Measurements from ENCODE around the gene PDE2A. TPM values are rescaled to one million over a fixed set of nuclear protein-coding genes. Genes with fewer than 3 reads are reported as not detected.

PDE2A gene
- total RNA-seq, 4 donors from 2014 or later: 40.6 to 68.8 (median 47.6) TPM

GRCh38 chr11:72586321-72587090 is 87.7 kb downstream of the PDE2A start:
- no peak for DNase-seq (ENCODE audit: extremely low spot score)
- H3K4me3 ChIP-seq: no peak overlapping the region
- TF ChIP-seq POLR2A (IDR thresholded peaks at IDR 0.05; ENCODE audit: low read depth): no peak
- no peak for TF ChIP-seq CTCF (IDR thresholded peaks at IDR 0.05)
- TF ChIP-seq POLR2AphosphoS5 (IDR thresholded peaks at IDR 0.05): no peak
- no peak for TF ChIP-seq EP300 (IDR thresholded peaks at IDR 0.05)
- no peak overlapping the region for H3K27ac ChIP-seq (replicated peaks in 1 of 4)
- 91% methylated on average over 6 of the region's 7 CpGs for WGBS
- H3K36me3 ChIP-seq: peaks cover 0 to 66% (median 33%) of the 10 kb centered on the region in 4 donors
- no peaks in the 10 kb centered on the region for H3K9me3 ChIP-seq
- peaks cover 18 to 36% (median 27%) of the 10 kb centered on the region in 4 donors for H3K4me1 ChIP-seq
- peaks cover 0 to 47% (median 10%) of the 10 kb centered on the region in 4 donors for H3K27me3 ChIP-seq
- intact Hi-C loops (cut with DNase I): loop anchor here (2.0 kb wide), 1 partner anchor 58 kb away; no protein-coding TSS in a partner anchor

- peaks cover 0 to 40% (median 9%) of the 10 kb centered on the region in 4 donors for H3K27me3 ChIP-seq
- H3K27ac ChIP-seq (replicated peaks in 1 of 4): no peak overlapping the region
- H3K36me3 ChIP-seq: peaks cover under 1 to 73% (median 39%) of the 10 kb centered on the region in 4 donors
- WGBS: 10% methylated on average over 12 of the region's 15 CpGs
- H3K9me3 ChIP-seq: no peaks in the 10 kb centered on the region
- no peak for DNase-seq (ENCODE audit: extremely low spot score)
- intact Hi-C loops (cut with DNase I): loop anchor here (2.0 kb wide), 1 partner anchor 59 kb away; no protein-coding TSS in a partner anchor
- H3K4me1 ChIP-seq: peaks cover 18 to 36% (median 27%) of the 10 kb centered on the region in 4 donors
- H3K4me3 ChIP-seq: no peak overlapping the region
- TF ChIP-seq POLR2AphosphoS5 (IDR thresholded peaks at IDR 0.05) (peak in 1 of 2 donors; percentile 27), CTCF (IDR thresholded peaks at IDR 0.05) (peak in 2 of 3 experiments; percentile 90 to 92), POLR2A (IDR thresholded peaks at IDR 0.05; ENCODE audit: low read depth) (no peak)
These were observed 88.4 kb downstream of the PDE2A start for GRCh38 chr11:72585762-72586311.

GRCh38 chr11:72584939-72585597 is 89.2 kb downstream of the PDE2A start:
- intact Hi-C loops (cut with DNase I): no loop called here
- peaks cover 0 to 32% (median 2%) of the 10 kb centered on the region in 4 donors for H3K27me3 ChIP-seq
- peak overlapping the region in 3 of 4 donors; percentile 15 to 27 (median 18) for H3K4me3 ChIP-seq
- peaks cover 3 to 76% (median 44%) of the 10 kb centered on the region in 4 donors for H3K36me3 ChIP-seq
- DNase-seq (ENCODE audit: extremely low spot score): no peak
- H3K9me3 ChIP-seq: no peaks in the 10 kb centered on the region
- H3K4me1 ChIP-seq: peaks cover 13 to 28% (median 21%) of the 10 kb centered on the region in 4 donors
- no peak for TF ChIP-seq POLR2A (IDR thresholded peaks at IDR 0.05; ENCODE audit: low read depth)
- TF ChIP-seq EP300 (IDR thresholded peaks at IDR 0.05): no peak
- no peak for TF ChIP-seq CTCF (IDR thresholded peaks at IDR 0.05)
- no peak for TF ChIP-seq POLR2AphosphoS5 (IDR thresholded peaks at IDR 0.05)
- no peak overlapping the region for H3K27ac ChIP-seq (replicated peaks in 1 of 4)
- 43% methylated on average over 11 of the region's 12 CpGs for WGBS

- WGBS: 31% methylated on average over 7 of the region's 59 CpGs
- peaks cover 3 to 76% (median 48%) of the 10 kb centered on the region in 4 donors for H3K36me3 ChIP-seq
- TF ChIP-seq POLR2AphosphoS5 (IDR thresholded peaks at IDR 0.05) (peak in 1 of 2 donors; percentile 16), EP300 (IDR thresholded peaks at IDR 0.05) (no peak)
- no peak overlapping the region for H3K27ac ChIP-seq (replicated peaks in 1 of 4)
- intact Hi-C loops (cut with DNase I): no loop called here
- H3K9me3 ChIP-seq: no peaks in the 10 kb centered on the region
- DNase-seq (ENCODE audit: extremely low spot score): no peak
- H3K27me3 ChIP-seq: peaks cover 0 to 26% (median 0%) of the 10 kb centered on the region in 4 donors
- peak overlapping the region; percentile 15 to 27 (median 20) for H3K4me3 ChIP-seq
- H3K4me1 ChIP-seq: peaks cover 9 to 24% (median 16%) of the 10 kb centered on the region in 4 donors
These were observed 89.8 kb downstream of the PDE2A start for GRCh38 chr11:72584293-72584938.

Measured in esophagus muscularis mucosa (tissue), 4 donors.